Gastroesophageal sphincter (tissue), 4 donors: ENCODE results near the gene THSD4. TPM values are rescaled to one million over a fixed set of nuclear protein-coding genes. Genes with fewer than 3 reads are reported as not detected.

Experiments used
- ATAC-seq: fragments of 150-250 bp; one replicate; pipeline ENCODE4 v1.9.1; 2016; ENCODE audit warnings: mild to moderate bottlenecking, moderate library complexity
- H3K27ac ChIP-seq, 4 donors: fragments of 200-600 bp; sonication (generic) in 3 of 4; 1 replicate in 3 of 4; 2 replicates in 1 of 4; pipeline ENCODE4 v1.5.1; 2016 to 2019
- H3K27me3 ChIP-seq: fragments of 200-600 bp; sonication (generic); one replicate; pipeline ENCODE4 v1.5.1; 2019
- H3K36me3 ChIP-seq, 2 donors: fragments of 200-600 bp; sonication (generic); one replicate each; pipeline ENCODE4 v1.5.1; 2019; ENCODE audit warnings: control low read depth in 1 of 2
- H3K4me1 ChIP-seq, 3 donors: fragments of 200-600 bp; sonication (generic); 1 replicate in 2 of 3; 2 replicates in 1 of 3; pipeline ENCODE4 v1.5.1; 2016 to 2019; ENCODE audit warnings: control low read depth in 2 of 3
- H3K4me3 ChIP-seq, 2 donors: fragments of 200-600 bp; sonication (generic); one replicate each; pipeline ENCODE4 v1.5.1; 2019; ENCODE audit warnings: mild to moderate bottlenecking in 1 of 2, moderate library complexity in 1 of 2
- H3K9me3 ChIP-seq, 3 donors: fragments of 200-600 bp; sonication (generic); one replicate each; pipeline ENCODE4 v1.5.1; 2017 to 2019; ENCODE audit warnings: control low read depth in 2 of 3
- CTCF ChIP-seq, 4 experiments: fragments of 200-600 bp in 2 of 4; fragments of 450-650 bp in 2 of 4; sonication (generic) in 1 of 4; IDR thresholded peaks; one replicate each; pipeline ENCODE4 v1.5.1; 2017 to 2019; ENCODE audit warnings: antibody characterized with exemption in 4 of 4, mild to moderate bottlenecking in 2 of 4, moderate library complexity in 2 of 4
- EP300 ChIP-seq: sonication (generic); formaldehyde crosslinking; IDR thresholded peaks from one replicate; pipeline ENCODE4 v1.6.1; 2017; ENCODE audit warnings: antibody characterized with exemption, mild to moderate bottlenecking
- POLR2A ChIP-seq, 2 donors: fragments of 450-650 bp; IDR thresholded peaks; one replicate each; pipeline ENCODE4 v1.6.1; 2017; ENCODE audit warnings: antibody characterized with exemption in 2 of 2, mild to moderate bottlenecking in 2 of 2, moderate library complexity in 1 of 2
- POLR2AphosphoS5 ChIP-seq: sonication (generic); formaldehyde crosslinking; IDR thresholded peaks from one replicate; pipeline ENCODE4 v1.6.1; 2017; ENCODE audit warnings: antibody characterized with exemption
- WGBS, 2 donors: methylation state at CpG; one replicate each; pipeline ENCODE4 v1.1.5; 2018; ENCODE audit warnings: low coverage in 1 of 2; 5-methylcytosine and 5-hydroxymethylcytosine counted together
- total RNA-seq, 4 donors: library from RNA; depleted of rRNA; stranded (reverse); fragments of >200 nt; gene quantifications; one replicate each; pipeline ENCODE4 v1.1.0, GENCODE V29; 2016

THSD4 gene
- total RNA-seq, 4 donors from 2014 or later, result 4.6 to 28.5 (median 17.6) TPM

- WGBS, 2 donors, result 63 to 65% methylated on average over 2 of the region's 2 CpGs
- Histone ChIP-seq H3K4me1 (peaks cover 3 to 39% (median 15%) of the 10 kb centered on the region in 3 donors), H3K4me3 (no peak overlapping the region), H3K27me3 (no peaks in the 10 kb centered on the region), H3K36me3 (no peaks in the 10 kb centered on the region), H3K9me3 (no peaks in the 10 kb centered on the region), H3K27ac (no peak overlapping the region)
- ATAC-seq, result no peak
- TF ChIP-seq EP300 (no peak), POLR2AphosphoS5 (no peak), CTCF (IDR thresholded peaks at IDR 0.05) (no peak)
These were observed 274.8 kb downstream of the THSD4 start for GRCh38 chr15:71390096-71390495.

GRCh38 chr15:71391421-71392088 is 276.3 kb downstream of the THSD4 start:
- no peak for TF ChIP-seq EP300
- no peak for TF ChIP-seq POLR2A (IDR thresholded peaks at IDR 0.05)
- TF ChIP-seq CTCF (IDR thresholded peaks at IDR 0.05), result no peak
- TF ChIP-seq POLR2AphosphoS5, result no peak
- no peak for ATAC-seq

GRCh38 chr15:71392861-71393283 is 277.6 kb downstream of the THSD4 start:
- no peak overlapping the region for H3K4me3 ChIP-seq
- 75 to 79% methylated on average over 5 to 6 of the region's 11 CpGs for WGBS, 2 donors
- ATAC-seq, result no peak
- H3K4me1 ChIP-seq, result peaks cover 0 to 19% (median 0%) of the 10 kb centered on the region in 3 donors
- TF ChIP-seq POLR2A (IDR thresholded peaks at IDR 0.05) (no peak), CTCF (IDR thresholded peaks at IDR 0.05) (no peak), POLR2AphosphoS5 (no peak), EP300 (no peak)
- H3K27ac ChIP-seq, result no peak overlapping the region
- H3K9me3 ChIP-seq, result no peaks in the 10 kb centered on the region
- H3K36me3 ChIP-seq, result no peaks in the 10 kb centered on the region
- no peaks in the 10 kb centered on the region for H3K27me3 ChIP-seq

More at GRCh38 chr15:71391421-71392088, 276.3 kb downstream of the THSD4 start:
- Histone ChIP-seq H3K27me3 (no peaks in the 10 kb centered on the region), H3K27ac (no peak overlapping the region), H3K9me3 (no peaks in the 10 kb centered on the region), H3K4me3 (no peak overlapping the region), H3K36me3 (no peaks in the 10 kb centered on the region), H3K4me1 (peaks cover 0 to 25% (median 10%) of the 10 kb centered on the region in 3 donors)
- WGBS, 2 donors, result 70 to 79% methylated on average over 2 to 6 of the region's 6 CpGs

- WGBS, 2 donors, result 70 to 96% methylated on average over 2 to 3 of the region's 3 CpGs
- ATAC-seq, result no peak
- no peak overlapping the region for H3K27ac ChIP-seq
- no peaks in the 10 kb centered on the region for H3K36me3 ChIP-seq
- H3K4me1 ChIP-seq, result peaks cover 0 to 14% (median 0%) of the 10 kb centered on the region in 3 donors
- no peaks in the 10 kb centered on the region for H3K9me3 ChIP-seq
- no peaks in the 10 kb centered on the region for H3K27me3 ChIP-seq
- TF ChIP-seq CTCF (IDR thresholded peaks at IDR 0.05) (no peak), POLR2AphosphoS5 (no peak), EP300 (no peak), POLR2A (IDR thresholded peaks at IDR 0.05) (no peak)
- H3K4me3 ChIP-seq, result no peak overlapping the region
These were observed 278.1 kb downstream of the THSD4 start for GRCh38 chr15:71393383-71393782.

DNA sequence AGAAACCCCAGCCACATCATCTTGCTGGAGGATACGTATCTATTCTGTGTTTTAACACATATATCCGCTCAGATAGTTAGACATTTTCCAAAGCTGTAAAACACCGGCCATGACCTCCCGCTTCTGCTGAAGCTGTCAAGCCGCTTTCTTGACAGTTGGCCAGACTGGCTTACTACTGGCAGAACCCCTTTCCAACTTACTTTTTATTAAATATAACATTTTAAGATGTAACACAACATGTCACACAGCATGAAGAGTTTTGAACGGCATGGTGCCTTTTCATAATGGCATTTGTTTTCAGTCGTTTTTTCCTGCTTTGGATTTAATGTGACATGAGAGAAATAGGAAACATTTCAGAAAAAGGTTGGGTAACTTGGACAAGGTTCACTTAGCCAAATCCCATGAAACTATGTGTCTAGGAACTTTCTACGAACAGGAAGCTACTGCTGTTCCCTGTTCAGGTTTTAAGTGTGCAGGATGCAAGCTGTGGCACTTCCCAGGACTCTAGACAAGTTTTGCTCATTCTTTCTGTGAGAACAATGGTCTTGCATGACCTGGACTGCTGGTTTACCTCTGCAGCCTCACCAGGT is 281.4 kb downstream of the THSD4 start:
- TF ChIP-seq EP300 (no peak), POLR2A (IDR thresholded peaks at IDR 0.05) (no peak), POLR2AphosphoS5 (no peak), CTCF (IDR thresholded peaks at IDR 0.05) (no peak)
- no peak for ATAC-seq
- H3K27ac ChIP-seq, result no peak overlapping the region

More for the DNA sequence above, 281.4 kb downstream of the THSD4 start:
- WGBS, 2 donors, result 47 to 65% methylated on average over 6 to 8 of the region's 8 CpGs
- Histone ChIP-seq H3K36me3 (no peaks in the 10 kb centered on the region), H3K9me3 (no peaks in the 10 kb centered on the region), H3K27me3 (no peaks in the 10 kb centered on the region), H3K4me3 (no peak overlapping the region), H3K4me1 (peaks cover 0 to 30% (median 9%) of the 10 kb centered on the region in 3 donors)
